GM18861 (cell line): ENCODE measurements around the gene DEF6.
"Not testable (repeated sequence)": the region's sequence is repeated elsewhere in the genome, so short reads cannot be mapped to it uniquely, and the experiment has no call there.

ENCODE experiments used
- ATAC-seq: cut with Tn5 transposase; IDR thresholded peaks from one replicate; pipeline ENCODE4 v1.9.1; 2021; ENCODE audit not compliant: unreplicated experiment

DEF6 gene

DNA sequence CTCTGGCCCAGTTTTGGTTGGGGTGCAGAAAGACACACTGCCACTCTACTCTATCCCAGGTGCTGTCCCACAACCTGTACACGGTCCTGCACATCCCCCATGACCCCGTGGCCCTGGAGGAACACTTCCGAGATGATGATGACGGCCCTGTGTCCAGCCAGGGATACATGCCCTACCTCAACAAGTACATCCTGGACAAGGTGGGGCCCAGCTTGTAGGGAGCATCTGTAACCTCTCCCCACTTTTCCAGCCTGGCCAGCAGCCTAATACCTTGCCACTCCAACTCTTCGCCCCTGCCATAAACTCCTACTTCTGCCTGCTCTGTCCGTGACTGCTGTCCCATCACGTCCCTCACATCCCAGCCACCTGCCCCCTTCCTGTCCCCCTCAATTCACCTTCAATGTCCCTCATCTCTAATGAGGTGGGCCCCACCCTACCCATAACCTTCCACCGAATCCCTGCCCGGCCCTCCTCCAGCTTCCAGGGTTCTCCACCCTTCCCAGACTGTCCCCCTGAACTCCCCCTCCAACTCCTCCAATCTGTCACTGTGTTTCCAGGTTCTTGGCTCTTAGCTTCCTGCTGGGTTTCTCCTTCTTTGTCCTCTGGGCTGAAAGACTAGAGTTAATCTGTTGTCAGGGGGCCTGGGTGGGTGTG lies 12.1 kb downstream of the DEF6 start:
- ATAC-seq, result no peak

DNA sequence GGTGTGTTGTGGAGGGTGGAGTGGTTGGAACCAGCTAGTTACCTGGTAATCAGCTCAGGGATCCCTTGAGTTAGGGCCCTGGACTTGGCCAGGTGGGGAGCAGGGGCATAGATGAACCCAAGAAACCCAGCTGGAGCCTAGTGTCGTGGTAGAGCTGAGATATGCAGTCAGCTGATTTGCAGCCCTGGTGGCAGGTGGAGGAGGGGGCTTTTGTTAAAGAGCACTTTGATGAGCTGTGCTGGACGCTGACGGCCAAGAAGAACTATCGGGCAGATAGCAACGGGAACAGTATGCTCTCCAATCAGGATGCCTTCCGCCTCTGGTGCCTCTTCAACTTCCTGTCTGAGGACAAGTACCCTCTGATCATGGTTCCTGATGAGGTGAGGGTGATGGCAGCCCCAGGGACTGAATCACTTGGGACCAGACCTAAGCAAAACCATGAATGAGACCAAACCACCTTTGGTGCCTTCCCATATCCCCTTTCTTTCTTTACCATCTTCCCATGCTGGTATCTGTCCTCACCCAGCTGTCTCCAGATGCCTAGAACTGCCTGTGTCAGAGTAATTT lies 12.7 kb downstream of the DEF6 start:
- ATAC-seq, result no peak

DNA sequence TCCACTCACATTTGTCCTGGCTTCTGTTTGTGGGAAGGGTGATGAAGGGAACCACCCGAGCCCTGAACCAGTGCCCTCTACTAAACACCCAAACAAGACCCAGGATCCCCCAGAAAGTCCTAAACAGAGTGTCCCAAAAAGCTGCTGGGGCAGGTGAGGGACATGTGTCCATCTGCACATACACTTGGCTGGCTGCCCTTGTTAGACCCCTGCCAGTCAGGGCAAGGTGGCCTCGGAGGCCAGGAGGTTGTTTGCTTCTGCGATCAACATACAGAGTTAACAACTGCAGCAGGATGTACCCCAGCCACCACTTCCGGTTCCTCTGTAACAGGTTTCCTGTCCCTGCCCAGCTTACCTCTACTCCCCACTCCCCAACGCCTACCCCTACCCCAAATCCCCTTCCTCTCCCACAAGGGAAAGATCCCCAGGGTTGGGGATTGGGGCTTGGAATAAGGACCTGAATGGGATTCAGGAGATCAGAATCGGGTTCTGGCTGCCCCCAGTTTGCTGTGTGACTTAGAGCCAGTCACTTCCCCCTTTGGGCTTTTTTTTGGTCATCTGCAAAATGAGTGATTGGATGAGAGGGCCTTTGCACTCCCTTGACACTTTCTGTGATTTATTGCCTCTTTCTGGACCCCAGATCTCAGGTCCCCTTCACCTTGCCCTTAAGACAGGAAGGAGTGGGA lies 13.9 kb downstream of the DEF6 start:
- no peak for ATAC-seq

DNA sequence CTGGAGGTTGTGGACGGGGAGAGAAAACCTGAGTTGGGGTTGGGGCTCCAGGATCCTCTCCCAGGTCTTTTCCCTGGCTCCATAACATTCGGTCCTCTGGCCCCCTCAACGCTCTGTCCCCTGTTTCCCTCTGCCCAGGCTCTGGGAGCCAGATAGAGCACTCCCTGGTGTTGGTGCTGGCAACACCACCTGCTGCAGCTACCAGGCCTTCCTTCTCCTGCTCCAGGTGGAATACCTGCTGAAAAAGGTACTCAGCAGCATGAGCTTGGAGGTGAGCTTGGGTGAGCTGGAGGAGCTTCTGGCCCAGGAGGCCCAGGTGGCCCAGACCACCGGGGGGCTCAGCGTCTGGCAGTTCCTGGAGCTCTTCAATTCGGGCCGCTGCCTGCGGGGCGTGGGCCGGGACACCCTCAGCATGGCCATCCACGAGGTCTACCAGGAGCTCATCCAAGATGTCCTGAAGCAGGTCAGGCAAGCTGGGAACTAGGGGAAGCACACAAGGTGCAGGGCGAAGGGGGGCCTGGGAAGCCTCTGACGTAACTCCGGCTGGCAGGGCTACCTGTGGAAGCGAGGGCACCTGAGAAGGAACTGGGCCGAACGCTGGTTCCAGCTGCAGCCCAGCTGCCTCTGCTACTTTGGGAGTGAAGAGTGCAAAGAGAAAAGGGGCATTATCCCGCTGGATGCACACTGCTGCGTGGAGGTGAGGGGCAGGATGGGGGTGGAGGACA lies 14.6 kb downstream of the DEF6 start:
- ATAC-seq, result no peak

DNA sequence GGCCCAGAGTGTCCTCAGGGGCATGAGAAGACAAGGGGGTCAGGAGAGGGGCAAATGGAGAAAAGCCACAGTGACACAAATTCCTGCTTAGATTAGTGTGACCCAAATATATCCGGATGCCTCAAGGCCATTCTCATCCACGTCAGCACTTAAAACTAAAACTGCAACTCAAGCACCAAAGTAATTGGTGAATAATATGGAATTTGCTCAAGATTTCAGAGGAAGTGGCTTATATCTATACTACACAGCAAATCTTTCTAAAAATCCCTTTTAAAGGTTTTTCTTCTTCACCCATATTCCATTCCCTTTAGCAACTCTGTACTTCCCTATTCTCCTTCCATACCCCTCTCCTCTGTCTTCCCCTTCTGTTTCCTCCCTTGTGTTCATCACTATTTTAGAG lies 15.2 kb downstream of the DEF6 start:
- ATAC-seq, result no peak

DNA sequence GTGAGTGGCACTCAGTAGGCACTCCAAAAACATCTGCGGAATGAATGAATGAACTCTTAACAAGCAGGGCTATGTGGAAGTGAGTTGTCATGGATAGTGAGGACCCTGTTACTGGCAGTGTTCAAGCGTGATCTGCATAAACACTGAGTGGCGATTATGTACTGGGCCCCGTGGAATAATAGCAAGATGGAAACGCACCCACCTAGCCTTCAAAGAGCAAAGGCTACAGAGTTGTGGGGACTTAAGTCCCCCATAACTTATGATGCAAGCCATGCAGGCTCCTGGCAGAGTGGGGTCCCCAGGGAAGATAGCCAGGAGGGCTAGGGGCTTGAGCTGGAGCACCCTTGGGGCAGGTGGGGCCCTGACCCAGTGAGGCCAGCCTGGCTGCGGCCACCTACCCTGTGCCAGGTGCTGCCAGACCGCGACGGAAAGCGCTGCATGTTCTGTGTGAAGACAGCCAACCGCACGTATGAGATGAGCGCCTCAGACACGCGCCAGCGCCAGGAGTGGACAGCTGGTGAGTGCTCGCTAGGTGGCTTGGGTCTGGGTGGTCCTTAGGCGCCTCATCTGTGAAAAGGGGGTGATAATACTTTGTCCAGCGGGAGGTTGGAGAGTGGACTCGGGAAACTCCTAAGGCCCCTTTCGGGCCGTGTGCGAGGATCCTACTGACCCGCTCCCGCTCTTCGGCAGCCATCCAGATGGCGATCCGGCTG lies 20.0 kb downstream of the DEF6 start:
- no peak for ATAC-seq

DNA sequence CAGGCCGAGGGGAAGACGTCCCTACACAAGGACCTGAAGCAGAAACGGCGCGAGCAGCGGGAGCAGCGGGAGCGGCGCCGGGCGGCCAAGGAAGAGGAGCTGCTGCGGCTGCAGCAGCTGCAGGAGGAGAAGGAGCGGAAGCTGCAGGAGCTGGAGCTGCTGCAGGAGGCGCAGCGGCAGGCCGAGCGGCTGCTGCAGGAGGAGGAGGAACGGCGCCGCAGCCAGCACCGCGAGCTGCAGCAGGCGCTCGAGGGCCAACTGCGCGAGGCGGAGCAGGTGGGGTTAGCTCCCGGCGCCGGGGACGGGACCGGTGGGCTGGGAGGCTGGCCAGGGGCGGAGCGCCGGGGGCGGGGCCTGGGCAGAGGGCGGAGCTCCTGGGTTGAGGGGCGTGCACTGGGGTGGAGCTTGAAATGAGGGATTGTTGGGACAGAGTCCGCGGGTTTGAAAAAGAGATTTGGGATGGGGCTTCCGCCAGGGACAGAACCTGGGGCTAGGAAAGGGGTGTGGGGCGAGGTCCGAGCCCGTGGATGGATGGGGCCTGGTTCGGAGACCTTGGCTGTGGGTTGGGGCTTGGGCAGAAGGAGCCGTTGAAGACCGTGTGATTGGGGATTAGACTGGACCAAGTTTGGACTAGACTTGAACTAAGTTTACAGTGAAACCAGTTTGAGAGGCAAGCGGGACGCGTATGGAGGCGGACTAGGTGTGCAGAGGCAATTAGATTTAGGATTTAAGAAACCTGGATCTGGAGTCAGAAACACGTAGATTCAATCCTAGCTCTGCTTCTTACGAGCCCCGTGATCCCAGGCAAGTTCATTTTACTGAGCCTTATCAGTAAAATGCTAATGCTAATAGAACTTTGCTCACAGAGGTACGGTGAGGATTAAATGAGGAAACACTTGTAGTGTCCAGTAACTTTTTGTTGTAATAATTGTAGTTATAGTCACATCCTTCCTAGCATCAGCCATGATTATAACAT lies 20.9 kb downstream of the DEF6 start:
- ATAC-seq, result no peak

DNA sequence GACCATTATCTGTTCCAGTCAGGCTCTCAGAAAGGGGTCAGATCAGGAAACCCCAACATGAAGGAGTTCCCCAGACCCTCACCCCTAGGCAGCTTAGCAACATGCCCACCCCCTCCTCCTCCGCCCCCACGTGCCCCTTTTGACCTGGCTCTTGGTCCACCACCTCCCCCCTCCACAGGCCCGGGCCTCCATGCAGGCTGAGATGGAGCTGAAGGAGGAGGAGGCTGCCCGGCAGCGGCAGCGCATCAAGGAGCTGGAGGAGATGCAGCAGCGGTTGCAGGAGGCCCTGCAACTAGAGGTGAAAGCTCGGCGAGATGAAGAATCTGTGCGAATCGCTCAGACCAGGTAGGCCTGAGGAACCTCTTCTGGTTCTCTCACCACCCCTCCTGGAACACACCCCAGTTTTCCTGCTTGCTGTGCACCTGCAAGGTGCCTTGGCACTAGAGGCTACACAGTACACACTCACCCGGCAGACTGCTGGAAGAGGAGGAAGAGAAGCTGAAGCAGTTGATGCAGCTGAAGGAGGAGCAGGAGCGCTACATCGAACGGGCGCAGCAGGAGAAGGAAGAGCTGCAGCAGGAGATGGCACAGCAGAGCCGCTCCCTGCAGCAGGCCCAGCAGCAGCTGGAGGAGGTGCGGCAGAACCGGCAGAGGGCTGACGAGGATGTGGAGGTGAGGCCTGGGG lies 21.9 kb downstream of the DEF6 start:
- no peak for ATAC-seq

DNA sequence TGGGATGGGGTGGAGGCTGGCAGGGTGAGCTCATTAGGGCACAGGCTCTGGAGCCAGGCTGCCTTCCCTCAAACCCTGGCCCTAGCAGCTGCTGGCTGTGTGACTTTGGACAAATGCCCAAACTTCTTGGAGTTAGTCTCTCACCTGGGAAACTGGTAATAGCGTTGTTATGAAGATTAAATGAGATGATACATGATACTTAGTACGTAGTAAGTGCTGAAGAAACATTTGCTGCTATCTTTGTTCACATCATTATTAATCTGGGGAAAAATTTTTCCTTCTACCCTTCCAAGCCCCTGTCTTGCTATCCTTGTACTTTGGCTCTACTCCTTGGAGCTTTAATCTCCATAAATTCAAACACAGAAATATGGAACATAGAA lies 22.4 kb downstream of the DEF6 start:
- no peak for ATAC-seq

DNA sequence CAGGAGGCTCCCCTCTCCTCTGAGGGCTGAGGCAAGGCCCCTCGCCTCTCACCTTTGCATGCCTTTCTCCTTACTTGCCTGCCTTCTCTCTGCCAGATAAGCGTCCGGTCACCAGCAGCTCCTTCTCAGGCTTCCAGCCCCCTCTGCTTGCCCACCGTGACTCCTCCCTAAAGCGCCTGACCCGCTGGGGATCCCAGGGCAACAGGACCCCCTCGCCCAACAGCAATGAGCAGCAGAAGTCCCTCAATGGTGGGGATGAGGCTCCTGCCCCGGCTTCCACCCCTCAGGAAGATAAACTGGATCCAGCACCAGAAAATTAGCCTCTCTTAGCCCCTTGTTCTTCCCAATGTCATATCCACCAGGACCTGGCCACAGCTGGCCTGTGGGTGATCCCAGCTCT lies 23.5 kb downstream of the DEF6 start:
- no peak for ATAC-seq

DNA sequence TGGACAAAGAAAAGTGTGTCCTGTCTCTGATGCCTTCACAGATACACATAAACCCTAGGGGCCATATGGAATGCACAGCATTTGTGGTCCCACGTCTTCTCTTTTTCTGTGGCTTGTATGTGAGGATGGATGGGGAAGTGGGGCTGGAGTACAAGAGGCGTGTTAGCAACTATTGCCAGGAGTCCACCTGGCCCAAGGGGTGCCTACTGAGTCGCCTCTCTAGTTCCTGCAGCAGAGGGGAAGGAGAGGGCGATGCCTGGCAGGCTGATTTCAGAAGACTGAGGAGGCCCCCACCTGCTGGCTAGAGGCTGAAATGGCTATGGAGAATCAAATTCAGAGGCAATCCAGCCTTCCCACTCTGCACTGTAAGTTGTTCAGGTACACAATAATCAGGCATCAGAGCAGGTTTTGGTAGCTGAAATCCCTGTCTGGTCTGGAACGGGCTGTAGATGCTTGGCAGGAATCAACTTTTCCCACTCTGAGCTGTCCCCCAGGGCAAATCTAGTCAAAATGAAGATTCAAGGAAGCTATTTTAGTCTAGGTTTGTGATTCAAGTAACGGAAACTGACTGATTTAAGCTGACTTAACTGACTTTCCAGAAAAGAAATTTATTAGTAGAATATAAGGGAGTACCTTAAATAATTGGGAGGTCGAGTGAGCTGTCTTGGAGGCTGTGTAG lies 29.9 kb downstream of the DEF6 start:
- ATAC-seq, result peak; percentile 59

DNA sequence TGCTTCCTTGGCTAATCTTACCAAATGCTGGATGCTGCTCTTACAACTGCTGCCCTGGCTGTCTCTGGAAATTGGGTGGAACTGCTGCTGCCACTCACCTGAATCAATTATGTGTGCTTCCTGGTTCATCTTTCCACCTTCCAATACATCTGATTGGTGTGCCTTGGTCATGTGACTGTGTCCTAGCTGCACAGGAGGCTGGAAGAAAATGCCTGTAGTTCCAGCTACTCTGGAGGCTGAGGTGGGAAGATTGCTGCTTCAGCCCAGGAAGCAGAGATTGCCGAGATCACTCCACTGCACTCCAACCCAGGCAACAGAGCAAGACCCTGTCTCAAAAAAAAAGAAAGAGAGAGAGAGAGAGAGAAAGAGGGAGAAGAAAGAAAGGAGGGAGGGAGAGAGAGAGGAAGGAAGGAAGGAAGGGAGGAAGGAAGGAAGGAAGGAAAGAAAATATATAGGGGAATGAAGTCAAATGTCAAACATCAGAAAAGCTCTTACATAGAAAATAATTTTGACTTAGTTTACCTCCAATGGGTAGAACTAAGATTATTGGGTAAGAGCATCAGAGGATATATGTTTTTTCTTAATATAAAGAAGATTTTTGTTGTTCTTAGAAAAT lies 30.6 kb downstream of the DEF6 start:
- no peak for ATAC-seq

DNA sequence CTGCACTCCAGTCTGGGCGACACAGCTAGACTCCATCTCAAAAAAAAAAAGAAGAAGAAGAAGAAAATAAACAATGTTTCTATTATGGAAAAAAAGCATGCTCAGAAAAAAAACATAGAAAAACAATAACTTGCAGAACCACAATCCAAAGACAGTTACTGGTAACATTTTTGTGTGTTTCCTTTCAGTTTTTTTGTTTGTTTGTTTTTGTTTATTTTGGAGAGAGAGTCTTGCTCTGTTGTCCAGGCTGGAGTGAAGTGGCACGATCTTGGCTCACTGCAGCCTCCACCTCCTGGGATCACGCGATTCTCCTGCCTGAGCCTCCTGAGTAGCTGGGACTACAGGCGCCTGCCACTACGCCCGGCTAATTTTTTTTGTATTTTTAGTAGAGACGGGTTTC lies 31.3 kb downstream of the DEF6 start:
- not testable (repeated sequence) for ATAC-seq

DNA sequence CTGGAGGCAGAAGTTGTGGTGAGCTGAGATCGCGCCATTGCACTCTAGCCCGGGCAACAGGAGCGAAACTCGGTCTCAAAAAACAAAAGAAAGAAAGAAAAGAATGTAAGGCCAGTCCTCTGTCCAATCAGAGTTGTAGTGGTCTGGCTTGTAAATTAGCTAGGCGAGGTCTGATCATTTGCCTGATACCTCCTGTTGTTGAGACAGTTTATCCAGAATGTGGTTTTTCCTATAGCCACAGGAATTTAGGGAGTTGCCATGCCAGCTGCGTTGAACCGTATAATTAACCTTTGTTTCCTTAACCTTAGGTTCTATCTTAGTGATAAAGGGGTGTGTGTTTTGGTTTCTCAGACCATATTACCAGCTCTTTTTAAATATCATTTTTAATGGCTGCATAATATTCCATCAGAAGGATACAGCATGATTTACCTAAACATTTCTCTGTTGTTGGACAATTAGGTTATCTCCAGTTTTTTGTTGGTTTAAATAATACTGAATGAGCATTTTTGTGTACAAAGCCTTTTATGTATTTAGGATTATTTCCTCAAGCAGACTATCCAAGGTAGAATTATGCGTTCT lies 33.0 kb downstream of the DEF6 start:
- ATAC-seq, result no peak

DNA sequence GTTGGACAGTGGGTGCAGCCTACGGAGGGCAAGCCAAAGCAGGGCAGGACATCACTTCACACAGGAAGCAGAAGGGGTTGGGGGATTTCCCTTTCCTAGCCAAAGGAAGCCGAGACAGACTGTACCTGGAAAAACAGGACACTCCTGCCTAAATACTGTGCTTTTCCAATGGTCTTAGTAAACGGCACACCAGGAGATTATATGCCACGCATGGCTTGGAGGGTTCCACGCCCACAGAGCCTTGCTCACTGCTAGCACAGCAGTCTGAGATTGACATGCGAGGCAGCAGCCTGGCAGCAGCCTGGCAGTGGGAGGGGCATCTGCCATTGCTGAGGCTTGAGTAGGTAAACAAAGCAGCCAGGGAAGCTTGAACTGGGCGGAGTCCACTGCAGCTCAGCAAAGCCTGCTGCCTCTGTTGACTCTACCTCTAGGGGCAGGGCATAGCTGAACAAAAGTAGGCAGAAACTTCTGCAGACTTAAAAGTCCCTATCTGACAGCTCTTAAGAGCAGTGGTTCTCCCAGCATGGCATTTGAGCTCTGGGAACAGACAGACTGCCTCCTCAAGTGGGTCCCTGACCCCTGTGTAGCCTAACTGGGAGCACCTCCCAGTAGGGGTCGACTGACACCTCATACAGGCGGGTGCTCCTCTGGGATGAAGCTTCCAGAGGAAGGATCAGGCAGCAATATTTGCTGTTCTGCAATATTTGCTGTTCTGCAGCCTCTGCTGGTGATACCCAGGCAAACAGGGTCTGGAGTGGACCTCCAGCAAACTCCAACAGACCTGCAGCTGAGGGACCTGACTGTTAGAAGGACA lies 34.7 kb downstream of the DEF6 start:
- ATAC-seq, result not testable (repeated sequence)

DNA sequence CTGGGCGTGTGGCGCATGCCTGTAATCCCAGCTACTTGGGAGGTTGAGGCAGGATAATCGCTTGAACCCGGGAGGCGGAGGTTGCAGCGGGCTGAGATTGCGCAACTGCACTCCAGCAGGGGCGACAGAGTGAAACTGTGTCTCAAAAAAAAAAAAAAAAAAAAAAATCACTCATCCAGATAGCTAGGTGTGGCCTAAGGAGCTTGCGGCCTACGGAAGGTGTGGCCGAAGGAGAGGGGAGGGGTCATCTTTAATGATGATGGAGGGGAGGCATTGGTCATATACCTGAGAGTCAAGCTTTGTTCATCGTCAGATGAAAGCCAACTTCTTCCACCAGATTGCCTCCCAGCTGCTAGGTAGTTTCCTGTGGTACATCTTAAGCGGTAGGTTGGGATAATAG lies 43.9 kb downstream of the DEF6 start:
- ATAC-seq, result no peak
